Measurements from ENCODE around the gene ZNF616. TPM values are rescaled to one million over a fixed set of nuclear protein-coding genes. Genes with fewer than 3 reads are reported as not detected.

The ZNF616 gene
- total RNA-seq, 1 experiment from 2014 or later = 9.5 TPM

DNA sequence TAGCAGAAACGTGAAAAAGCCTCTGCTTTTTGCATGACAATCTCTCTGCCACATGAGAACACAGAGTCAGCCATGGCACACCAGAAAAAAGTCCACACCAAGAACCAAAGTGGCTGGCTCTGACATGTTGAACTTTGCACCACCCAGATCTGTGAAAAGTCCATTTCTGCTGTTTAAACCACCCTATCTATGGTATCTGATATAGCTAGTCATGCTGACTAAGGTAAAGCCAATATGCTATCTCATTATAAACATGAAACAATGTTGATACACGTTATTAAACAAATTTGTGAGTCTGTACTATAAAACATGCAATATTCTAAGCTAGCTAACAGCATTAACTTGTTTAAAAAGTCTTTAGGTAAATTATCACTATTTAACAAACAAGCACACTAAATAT is 70.1 kb downstream of the ZNF616 start:
- no peaks in the 10 kb centered on the region for H3K4me1 Mint-ChIP-seq (ENCODE audit: insufficient read depth, unreplicated experiment)
- POLR2A ChIA-PET = no interaction called here
- no peak overlapping the region for H3K27ac Mint-ChIP-seq (ENCODE audit: low read depth, unreplicated experiment)
- CTCF ChIA-PET = no interaction called here
- H3K36me3 Mint-ChIP-seq (ENCODE audit: insufficient read depth, unreplicated experiment) = peaks cover 90% of the 10 kb centered on the region
- no peaks in the 10 kb centered on the region for H3K27me3 Mint-ChIP-seq (ENCODE audit: insufficient read depth, unreplicated experiment)
- TF ChIP-seq, protein P1, sequence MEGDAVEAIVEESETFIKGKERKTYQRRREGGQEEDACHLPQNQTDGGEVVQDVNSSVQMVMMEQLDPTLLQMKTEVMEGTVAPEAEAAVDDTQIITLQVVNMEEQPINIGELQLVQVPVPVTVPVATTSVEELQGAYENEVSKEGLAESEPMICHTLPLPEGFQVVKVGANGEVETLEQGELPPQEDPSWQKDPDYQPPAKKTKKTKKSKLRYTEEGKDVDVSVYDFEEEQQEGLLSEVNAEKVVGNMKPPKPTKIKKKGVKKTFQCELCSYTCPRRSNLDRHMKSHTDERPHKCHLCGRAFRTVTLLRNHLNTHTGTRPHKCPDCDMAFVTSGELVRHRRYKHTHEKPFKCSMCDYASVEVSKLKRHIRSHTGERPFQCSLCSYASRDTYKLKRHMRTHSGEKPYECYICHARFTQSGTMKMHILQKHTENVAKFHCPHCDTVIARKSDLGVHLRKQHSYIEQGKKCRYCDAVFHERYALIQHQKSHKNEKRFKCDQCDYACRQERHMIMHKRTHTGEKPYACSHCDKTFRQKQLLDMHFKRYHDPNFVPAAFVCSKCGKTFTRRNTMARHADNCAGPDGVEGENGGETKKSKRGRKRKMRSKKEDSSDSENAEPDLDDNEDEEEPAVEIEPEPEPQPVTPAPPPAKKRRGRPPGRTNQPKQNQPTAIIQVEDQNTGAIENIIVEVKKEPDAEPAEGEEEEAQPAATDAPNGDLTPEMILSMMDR (IDR thresholded peaks at IDR 0.05; ENCODE audit: unreplicated experiment) = no peak
- H3K4me3 Mint-ChIP-seq (ENCODE audit: unreplicated experiment) = no peak overlapping the region
- H3K9me3 Mint-ChIP-seq (ENCODE audit: unreplicated experiment) = peaks cover 46% of the 10 kb centered on the region
- intact Hi-C loops (cut with micrococcal nuclease) = no loop called here
- DNase-seq (ENCODE audit: unreplicated experiment) = no peak
- no TSS peak for BruUV-seq (replicated peaks)

DNA sequence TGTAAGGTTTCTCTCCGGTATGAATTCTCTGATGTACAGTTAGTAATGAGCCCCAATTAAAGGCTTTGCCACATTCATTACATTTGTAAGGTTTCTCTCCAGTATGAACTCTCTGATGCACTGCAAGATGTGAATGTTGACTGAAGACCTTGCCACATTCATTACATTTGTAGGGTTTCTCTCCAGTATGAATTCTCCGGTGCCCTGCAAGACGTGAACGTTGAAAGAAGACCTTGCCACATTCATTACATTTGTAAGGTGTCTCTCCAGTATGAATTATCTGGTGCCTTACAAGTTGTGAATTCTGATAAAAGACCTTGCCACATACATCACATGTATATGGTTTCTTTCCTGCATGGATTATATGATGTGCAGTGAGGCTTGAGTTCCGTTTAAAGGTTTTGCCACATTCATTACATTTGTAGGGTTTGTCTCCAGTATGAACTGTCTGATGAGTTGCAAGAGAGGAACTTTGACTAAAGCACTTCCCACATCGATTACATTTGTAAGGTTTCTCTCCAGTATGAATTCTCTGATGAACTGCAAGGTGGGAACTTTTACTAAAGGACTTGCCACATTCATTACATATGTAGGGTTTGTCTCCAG is 73.4 kb downstream of the ZNF616 start:
- H3K9me3 Mint-ChIP-seq (ENCODE audit: unreplicated experiment) = peaks cover 38% of the 10 kb centered on the region
- CTCF ChIA-PET = no interaction called here
- no TSS peak for BruUV-seq (replicated peaks)
- intact Hi-C loops (cut with micrococcal nuclease) = no loop called here
- no peak for DNase-seq (ENCODE audit: unreplicated experiment)
- TF ChIP-seq, protein P1 (IDR thresholded peaks at IDR 0.05; ENCODE audit: unreplicated experiment) = no peak
- H3K27me3 Mint-ChIP-seq (ENCODE audit: insufficient read depth, unreplicated experiment) = no peaks in the 10 kb centered on the region
- no peak overlapping the region for H3K4me3 Mint-ChIP-seq (ENCODE audit: unreplicated experiment)
- POLR2A ChIA-PET = no interaction called here
- peaks cover 74% of the 10 kb centered on the region for H3K36me3 Mint-ChIP-seq (ENCODE audit: insufficient read depth, unreplicated experiment)
- no peak overlapping the region for H3K27ac Mint-ChIP-seq (ENCODE audit: low read depth, unreplicated experiment)
- no peaks in the 10 kb centered on the region for H3K4me1 Mint-ChIP-seq (ENCODE audit: insufficient read depth, unreplicated experiment)

DNA sequence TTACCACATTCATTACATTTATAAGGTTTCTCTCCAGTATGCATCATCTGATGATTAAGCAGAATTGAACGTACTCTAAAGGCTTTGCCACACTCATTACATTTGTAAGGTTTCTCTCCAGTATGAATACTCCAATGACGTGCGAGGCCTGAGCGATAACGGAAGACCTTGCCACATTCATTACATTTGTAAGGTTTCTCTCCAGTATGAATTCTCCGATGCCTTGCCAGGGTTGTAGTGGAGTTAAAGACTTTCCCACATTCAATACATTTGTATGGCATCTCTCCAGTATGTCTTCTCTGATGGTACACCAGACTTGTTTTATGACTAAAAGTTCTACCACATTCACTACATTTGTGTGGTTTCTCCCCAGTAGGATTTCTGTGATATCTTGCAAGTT is 74.3 kb downstream of the ZNF616 start:
- peaks cover 28% of the 10 kb centered on the region for H3K9me3 Mint-ChIP-seq (ENCODE audit: unreplicated experiment)
- H3K27me3 Mint-ChIP-seq (ENCODE audit: insufficient read depth, unreplicated experiment) = no peaks in the 10 kb centered on the region
- H3K36me3 Mint-ChIP-seq (ENCODE audit: insufficient read depth, unreplicated experiment) = peaks cover 72% of the 10 kb centered on the region
- intact Hi-C loops (cut with micrococcal nuclease) = no loop called here
- DNase-seq (ENCODE audit: unreplicated experiment) = no peak
- ChIA-PET CTCF (no interaction called here), POLR2A (no interaction called here)
- no peak overlapping the region for H3K27ac Mint-ChIP-seq (ENCODE audit: low read depth, unreplicated experiment)
- no peak overlapping the region for H3K4me3 Mint-ChIP-seq (ENCODE audit: unreplicated experiment)
- BruUV-seq (replicated peaks) = no TSS peak
- H3K4me1 Mint-ChIP-seq (ENCODE audit: insufficient read depth, unreplicated experiment) = no peaks in the 10 kb centered on the region
- TF ChIP-seq, protein P1 (IDR thresholded peaks at IDR 0.05; ENCODE audit: unreplicated experiment) = no peak

Other genes with a start within 250 kb of the ZNF616 start
- 9.5 and 14.5 TPM in 2 replicates for gene ZNF649, start 234.9 kb downstream of the ZNF616 start, total RNA-seq (2022)
- gene ZNF613, start 212.5 kb downstream of the ZNF616 start, total RNA-seq (2022) = 4.9 and 7.7 TPM in 2 replicates
- gene ZNF350, start 153.1 kb downstream of the ZNF616 start, total RNA-seq (2022) = 7.0 and 8.9 TPM in 2 replicates
- 7.3 and 9.0 TPM in 2 replicates for gene ZNF615, start 131.7 kb downstream of the ZNF616 start, total RNA-seq (2022)
- gene ZNF614, start 111.6 kb downstream of the ZNF616 start, total RNA-seq (2022) = 10.2 and 10.3 TPM in 2 replicates
- 17.2 and 25.4 TPM in 2 replicates for gene ZNF432, start 91.1 kb downstream of the ZNF616 start, total RNA-seq (2022)
- 40.9 and 49.8 TPM in 2 replicates for gene ZNF841, start 44.2 kb downstream of the ZNF616 start, total RNA-seq (2022)
- 4.3 and 7.7 TPM in 2 replicates for gene ZNF836, start 31.7 kb upstream of the ZNF616 start, total RNA-seq (2022)
- gene PPP2R1A, start 50.1 kb upstream of the ZNF616 start, total RNA-seq (2022) = 194 and 211 TPM in 2 replicates
- 11.5 and 16.0 TPM in 2 replicates for gene ZNF766, start 129.6 kb upstream of the ZNF616 start, total RNA-seq (2022)
- gene ZNF480, start 157.2 kb upstream of the ZNF616 start, total RNA-seq (2022) = 13.1 and 15.8 TPM in 2 replicates
- gene ZNF610, start 196.3 kb upstream of the ZNF616 start, total RNA-seq (2022) = not detected in 2 replicates
- 6.7 and 6.9 TPM in 2 replicates for gene ZNF880, start 230.0 kb upstream of the ZNF616 start, total RNA-seq (2022)